GM18526 (cell line): ENCODE data around the gene MCCD1.

ENCODE experiments used
- POLR2A ChIP-seq: IDR thresholded peaks from 3 replicates; pipeline ENCODE4 v1.6.1; 2011; ENCODE audit not compliant: insufficient read length; ENCODE audit errors: extremely low read depth

Gene MCCD1

GRCh38 chr6:31513456-31514165 is 15.2 kb upstream of the MCCD1 start:
- no peak for TF ChIP-seq POLR2A

GRCh38 chr6:31521835-31522234 is 6.9 kb upstream of the MCCD1 start:
- no peak for TF ChIP-seq POLR2A

- TF ChIP-seq POLR2A: no peak
Observed at GRCh38 chr6:31525553-31525931, 3.2 kb upstream of the MCCD1 start.

- no peak for TF ChIP-seq POLR2A
Observed at GRCh38 chr6:31525932-31526591, 2.7 kb upstream of the MCCD1 start.

GRCh38 chr6:31528307-31528777 is 420 bp upstream of the MCCD1 start:
- TF ChIP-seq POLR2A: no peak

GRCh38 chr6:31529329-31530150 is 778 bp downstream of the MCCD1 start:
- TF ChIP-seq POLR2A: no peak

- no peak for TF ChIP-seq POLR2A
Observed at GRCh38 chr6:31530659-31531058, 1.9 kb downstream of the MCCD1 start.

- TF ChIP-seq POLR2A: no peak
Observed at GRCh38 chr6:31531162-31531561, 2.4 kb downstream of the MCCD1 start.

GRCh38 chr6:31531771-31532643 is 3.2 kb downstream of the MCCD1 start:
- no peak for TF ChIP-seq POLR2A

GRCh38 chr6:31532644-31533454 is 4.1 kb downstream of the MCCD1 start:
- TF ChIP-seq POLR2A: no peak

GRCh38 chr6:31533455-31533841 is 4.7 kb downstream of the MCCD1 start:
- TF ChIP-seq POLR2A: no peak

GRCh38 chr6:31534011-31534410 is 5.2 kb downstream of the MCCD1 start:
- TF ChIP-seq POLR2A: no peak

GRCh38 chr6:31534521-31535040 is 5.8 kb downstream of the MCCD1 start:
- no peak for TF ChIP-seq POLR2A
